A549 (cell line): Measurements from ENCODE around the gene NCS1.

ENCODE experiments used
- MYC ChIP-seq: IDR thresholded peaks from 2 replicates; pipeline ENCODE4 v1.6.1; 2012; ENCODE audit warnings: mild to moderate bottlenecking, inconsistent platforms, low read length, improper control_type of control experiment, borderline replicate concordance
- TF ChIP-seq, protein P1 (sequence below): fragments of >200 bp; sonication (Bioruptor Twin); formaldehyde crosslinking; IDR thresholded peaks from 3 replicates; pipeline ENCODE4 v1.5.1; 2016

DNA sequence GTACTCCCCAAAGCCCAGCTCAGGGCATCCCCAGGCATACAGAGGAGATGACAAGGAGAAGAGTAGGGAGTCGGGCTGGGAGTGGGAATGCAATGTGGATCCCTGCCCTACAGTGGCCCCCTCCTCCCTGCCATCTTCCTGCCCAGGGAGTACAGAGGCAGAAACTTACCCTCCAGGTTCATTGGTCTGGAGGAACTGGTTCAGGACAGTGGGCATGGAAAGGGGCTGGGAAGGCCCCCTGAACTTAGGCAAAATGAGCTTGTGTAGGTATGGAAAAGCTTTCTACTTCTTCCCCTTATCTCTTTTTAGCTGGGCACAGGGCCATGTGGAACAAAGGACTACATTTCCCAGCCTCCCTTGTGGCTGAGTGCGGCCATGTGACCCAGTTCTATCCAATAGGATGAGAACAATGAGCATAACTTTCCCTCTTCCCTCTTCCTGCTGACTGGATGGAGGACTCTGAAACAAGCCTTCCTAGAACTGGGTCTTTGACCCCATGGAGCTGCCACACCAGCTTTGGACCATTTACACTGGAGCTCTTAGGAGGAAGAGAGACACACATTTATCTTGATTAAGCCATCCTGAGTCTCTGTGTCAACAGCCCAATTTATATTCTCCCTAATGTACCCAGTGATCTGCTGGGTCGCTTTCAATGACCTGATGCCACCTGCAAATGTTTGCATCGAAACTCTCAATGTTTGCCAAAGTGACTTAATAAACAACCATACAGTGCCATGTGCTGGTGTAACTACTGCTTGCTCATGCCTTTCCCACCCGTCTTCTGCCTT, 68.4 kb downstream of the NCS1 start:
- TF ChIP-seq, protein P1, sequence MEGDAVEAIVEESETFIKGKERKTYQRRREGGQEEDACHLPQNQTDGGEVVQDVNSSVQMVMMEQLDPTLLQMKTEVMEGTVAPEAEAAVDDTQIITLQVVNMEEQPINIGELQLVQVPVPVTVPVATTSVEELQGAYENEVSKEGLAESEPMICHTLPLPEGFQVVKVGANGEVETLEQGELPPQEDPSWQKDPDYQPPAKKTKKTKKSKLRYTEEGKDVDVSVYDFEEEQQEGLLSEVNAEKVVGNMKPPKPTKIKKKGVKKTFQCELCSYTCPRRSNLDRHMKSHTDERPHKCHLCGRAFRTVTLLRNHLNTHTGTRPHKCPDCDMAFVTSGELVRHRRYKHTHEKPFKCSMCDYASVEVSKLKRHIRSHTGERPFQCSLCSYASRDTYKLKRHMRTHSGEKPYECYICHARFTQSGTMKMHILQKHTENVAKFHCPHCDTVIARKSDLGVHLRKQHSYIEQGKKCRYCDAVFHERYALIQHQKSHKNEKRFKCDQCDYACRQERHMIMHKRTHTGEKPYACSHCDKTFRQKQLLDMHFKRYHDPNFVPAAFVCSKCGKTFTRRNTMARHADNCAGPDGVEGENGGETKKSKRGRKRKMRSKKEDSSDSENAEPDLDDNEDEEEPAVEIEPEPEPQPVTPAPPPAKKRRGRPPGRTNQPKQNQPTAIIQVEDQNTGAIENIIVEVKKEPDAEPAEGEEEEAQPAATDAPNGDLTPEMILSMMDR: no peak
- no peak for TF ChIP-seq MYC
